ENCODE results near the gene TOMM20. TPM values are rescaled to one million over a fixed set of nuclear protein-coding genes. Genes with fewer than 3 reads are reported as not detected.
"Not testable (repeated sequence)": the region's sequence is repeated elsewhere in the genome, so short reads cannot be mapped to it uniquely, and the experiment has no call there.

Gene TOMM20
- total RNA-seq, 1 donor = 108 TPM

GRCh38 chr1:235074523-235075047, 54.1 kb downstream of the TOMM20 start:
- peaks cover 42% of the 10 kb centered on the region for H3K4me1 ChIP-seq (ENCODE audit: insufficient read depth, low read length)
- H3K4me3 ChIP-seq (ENCODE audit: insufficient read depth, low read length) = peak overlapping the region; percentile 45

DNA sequence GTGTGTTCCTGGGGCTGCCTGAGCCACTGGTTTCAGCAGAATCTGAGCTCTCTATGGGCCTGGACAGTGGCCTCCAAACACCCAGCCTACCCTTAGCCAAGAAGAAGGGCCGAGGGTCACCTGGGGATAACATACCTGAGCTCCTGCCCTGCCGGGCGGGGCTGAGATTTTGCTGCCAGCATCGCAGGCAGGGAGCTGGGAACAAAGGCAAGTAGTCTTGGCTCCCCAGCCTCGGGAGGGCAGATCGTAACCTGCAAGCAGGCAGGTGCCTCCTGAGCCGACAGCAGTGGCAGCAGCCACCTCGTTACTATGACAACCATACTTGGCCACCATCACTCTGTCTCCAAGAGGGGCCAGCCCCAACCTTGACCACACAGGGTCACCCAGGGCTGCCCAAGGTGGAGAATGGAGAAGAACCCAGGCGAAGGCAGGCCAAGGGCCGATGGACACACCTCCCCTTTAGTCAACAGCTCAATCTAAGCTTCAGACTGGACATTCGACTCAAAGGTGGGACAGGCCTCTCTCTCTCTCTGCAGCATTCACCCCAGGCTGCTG, 54.6 kb downstream of the TOMM20 start:
- H2AFZ ChIP-seq (ENCODE audit: low read length) = no peak overlapping the region
- TF ChIP-seq, protein P1, sequence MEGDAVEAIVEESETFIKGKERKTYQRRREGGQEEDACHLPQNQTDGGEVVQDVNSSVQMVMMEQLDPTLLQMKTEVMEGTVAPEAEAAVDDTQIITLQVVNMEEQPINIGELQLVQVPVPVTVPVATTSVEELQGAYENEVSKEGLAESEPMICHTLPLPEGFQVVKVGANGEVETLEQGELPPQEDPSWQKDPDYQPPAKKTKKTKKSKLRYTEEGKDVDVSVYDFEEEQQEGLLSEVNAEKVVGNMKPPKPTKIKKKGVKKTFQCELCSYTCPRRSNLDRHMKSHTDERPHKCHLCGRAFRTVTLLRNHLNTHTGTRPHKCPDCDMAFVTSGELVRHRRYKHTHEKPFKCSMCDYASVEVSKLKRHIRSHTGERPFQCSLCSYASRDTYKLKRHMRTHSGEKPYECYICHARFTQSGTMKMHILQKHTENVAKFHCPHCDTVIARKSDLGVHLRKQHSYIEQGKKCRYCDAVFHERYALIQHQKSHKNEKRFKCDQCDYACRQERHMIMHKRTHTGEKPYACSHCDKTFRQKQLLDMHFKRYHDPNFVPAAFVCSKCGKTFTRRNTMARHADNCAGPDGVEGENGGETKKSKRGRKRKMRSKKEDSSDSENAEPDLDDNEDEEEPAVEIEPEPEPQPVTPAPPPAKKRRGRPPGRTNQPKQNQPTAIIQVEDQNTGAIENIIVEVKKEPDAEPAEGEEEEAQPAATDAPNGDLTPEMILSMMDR (IDR thresholded peaks at IDR 0.05; ENCODE audit: extremely low read depth, low read depth, low read length) = no peak

More at GRCh38 chr1:235074523-235075047, 54.1 kb downstream of the TOMM20 start:
- Histone ChIP-seq H3K36me3 (ENCODE audit: insufficient read depth, low read length) (no peaks in the 10 kb centered on the region), H3K27ac (ENCODE audit: low read depth, low read length) (peak overlapping the region; percentile 100), H3K4me2 (ENCODE audit: insufficient read depth, low read length) (peak overlapping the region; percentile 78), H3K27me3 (ENCODE audit: insufficient read depth, low read length) (no peaks in the 10 kb centered on the region), H2AFZ (ENCODE audit: low read length) (no peak overlapping the region), H4K20me1 (ENCODE audit: insufficient read depth, low read length) (no peaks in the 10 kb centered on the region), H3K79me2 (ENCODE audit: insufficient read depth, low read length) (no peaks in the 10 kb centered on the region), H3K9me3 (ENCODE audit: low read depth, low read length) (no peaks in the 10 kb centered on the region)
- TF ChIP-seq, protein P1 (IDR thresholded peaks at IDR 0.05; ENCODE audit: extremely low read depth, low read depth, low read length) = no peak
- peak; percentile 63 for DNase-seq (ENCODE audit: insufficient read length, low spot score, missing footprints)

DNA sequence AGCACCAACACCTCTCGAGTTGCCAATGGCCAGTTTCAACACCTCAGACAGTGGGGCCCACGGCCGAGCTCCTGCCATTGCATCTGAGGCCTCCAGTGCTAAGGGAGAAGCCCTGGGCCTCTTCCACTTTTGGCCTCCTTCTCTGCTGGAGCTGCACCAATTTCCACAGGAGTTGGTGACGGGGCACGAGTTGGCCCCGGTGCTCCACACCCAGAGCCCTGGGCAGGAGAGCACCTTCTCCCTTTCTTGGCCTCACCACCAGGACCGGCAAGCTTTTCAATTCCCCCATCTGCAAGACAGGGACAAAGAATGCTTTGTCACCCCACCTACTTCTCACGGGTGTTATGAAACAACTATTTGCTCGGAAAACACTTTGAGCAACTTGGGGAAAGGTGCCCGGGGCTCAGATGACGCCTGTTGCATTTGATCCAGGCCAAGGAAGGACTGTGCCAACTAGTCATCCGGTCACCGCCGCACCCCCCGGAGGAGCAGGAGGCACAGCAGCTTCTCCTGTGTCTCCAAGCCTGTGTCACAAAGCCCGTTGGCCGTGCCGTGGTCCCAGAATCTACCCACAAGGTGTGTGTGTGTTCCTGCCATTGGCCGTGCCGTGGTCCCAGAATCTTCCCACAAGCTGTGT, 55.2 kb downstream of the TOMM20 start:
- H3K4me3 ChIP-seq (ENCODE audit: insufficient read depth, low read length) = no peak overlapping the region
- H3K27ac ChIP-seq (ENCODE audit: low read depth, low read length) = peak overlapping the region; percentile 100
- TF ChIP-seq, protein P1 (IDR thresholded peaks at IDR 0.05; ENCODE audit: extremely low read depth, low read depth, low read length) = no peak
- H3K4me2 ChIP-seq (ENCODE audit: insufficient read depth, low read length) = no peak overlapping the region
- no peak overlapping the region for H2AFZ ChIP-seq (ENCODE audit: low read length)
- no peaks in the 10 kb centered on the region for H3K36me3 ChIP-seq (ENCODE audit: insufficient read depth, low read length)
- H3K4me1 ChIP-seq (ENCODE audit: insufficient read depth, low read length) = peaks cover 44% of the 10 kb centered on the region
- H3K9me3 ChIP-seq (ENCODE audit: low read depth, low read length) = no peaks in the 10 kb centered on the region
- no peak for DNase-seq (ENCODE audit: insufficient read length, low spot score, missing footprints)
- no peaks in the 10 kb centered on the region for H4K20me1 ChIP-seq (ENCODE audit: insufficient read depth, low read length)
- no peaks in the 10 kb centered on the region for H3K27me3 ChIP-seq (ENCODE audit: insufficient read depth, low read length)
- H3K79me2 ChIP-seq (ENCODE audit: insufficient read depth, low read length) = no peaks in the 10 kb centered on the region

More for the DNA sequence above, 54.6 kb downstream of the TOMM20 start:
- Histone ChIP-seq H3K36me3 (ENCODE audit: insufficient read depth, low read length) (no peaks in the 10 kb centered on the region), H4K20me1 (ENCODE audit: insufficient read depth, low read length) (no peaks in the 10 kb centered on the region), H3K27me3 (ENCODE audit: insufficient read depth, low read length) (no peaks in the 10 kb centered on the region), H3K79me2 (ENCODE audit: insufficient read depth, low read length) (no peaks in the 10 kb centered on the region), H3K9me3 (ENCODE audit: low read depth, low read length) (no peaks in the 10 kb centered on the region), H3K27ac (ENCODE audit: low read depth, low read length) (peak overlapping the region; percentile 100), H3K4me3 (ENCODE audit: insufficient read depth, low read length) (no peak overlapping the region), H3K4me2 (ENCODE audit: insufficient read depth, low read length) (peak overlapping the region; percentile 78), H3K4me1 (ENCODE audit: insufficient read depth, low read length) (peaks cover 42% of the 10 kb centered on the region)
- DNase-seq (ENCODE audit: insufficient read length, low spot score, missing footprints) = no peak

GRCh38 chr1:235072577-235072976, 56.1 kb downstream of the TOMM20 start:
- H3K27ac ChIP-seq (ENCODE audit: low read depth, low read length); H3K4me3 ChIP-seq (ENCODE audit: insufficient read depth, low read length); H3K36me3 ChIP-seq (ENCODE audit: insufficient read depth, low read length); H3K79me2 ChIP-seq (ENCODE audit: insufficient read depth, low read length); H4K20me1 ChIP-seq (ENCODE audit: insufficient read depth, low read length); H3K27me3 ChIP-seq (ENCODE audit: insufficient read depth, low read length); DNase-seq (ENCODE audit: insufficient read length, low spot score, missing footprints); H3K9me3 ChIP-seq (ENCODE audit: low read depth, low read length); H2AFZ ChIP-seq (ENCODE audit: low read length); H3K4me2 ChIP-seq (ENCODE audit: insufficient read depth, low read length): not testable (repeated sequence)
- peaks cover 52% of the 10 kb centered on the region for H3K4me1 ChIP-seq (ENCODE audit: insufficient read depth, low read length)

Data from osteoblast (primary cell).